Progenitor cell of endocrine pancreas (in vitro differentiated cells): Measurements from ENCODE around the gene FEM1B. TPM values are rescaled to one million over a fixed set of nuclear protein-coding genes. Genes with fewer than 3 reads are reported as not detected.

ENCODE experiments used
- DNase-seq: peaks from one replicate; pipeline ENCODE4 v3.0.0; 2021; ENCODE audit warnings: low spot score; ENCODE audit not compliant: unreplicated experiment
- H3K27ac Mint-ChIP-seq: 2 replicates; pipeline ENCODE4 v1.8.0; 2021; ENCODE audit warnings: mild to moderate bottlenecking, moderate library complexity, mixed read lengths
- H3K27me3 Mint-ChIP-seq: 2 replicates; pipeline ENCODE4 v1.8.0; 2021; ENCODE audit warnings: mixed read lengths
- H3K36me3 Mint-ChIP-seq: 2 replicates; pipeline ENCODE4 v1.8.0; 2022; ENCODE audit warnings: mixed read lengths; ENCODE audit not compliant: insufficient read depth
- H3K4me1 Mint-ChIP-seq: 2 replicates; pipeline ENCODE4 v1.8.0; 2021; ENCODE audit warnings: low read depth, mixed read lengths
- H3K4me3 Mint-ChIP-seq: 2 replicates; pipeline ENCODE4 v1.8.0; 2021; ENCODE audit warnings: low read depth, mild to moderate bottlenecking, moderate library complexity, mixed read lengths
- H3K9me3 Mint-ChIP-seq: 2 replicates; pipeline ENCODE4 v1.8.0; 2021; ENCODE audit warnings: low read depth, mixed read lengths
- CTCF ChIP-seq: fragments of 200-600 bp; sonication (generic); IDR thresholded peaks from one replicate; pipeline ENCODE4 v1.5.0; 2021; ENCODE audit warnings: antibody characterized with exemption, mild to moderate bottlenecking; ENCODE audit not compliant: unreplicated experiment
- total RNA-seq: library from RNA; stranded (reverse); gene quantifications from 2 replicates; pipeline ENCODE4 v1.2.1, GENCODE V29; 2021

The FEM1B gene
- total RNA-seq, 1 donor from 2014 or later = 45.9 TPM

- H3K36me3 Mint-ChIP-seq = no peaks in the 10 kb centered on the region
- TF ChIP-seq CTCF = no peak
- H3K9me3 Mint-ChIP-seq = no peaks in the 10 kb centered on the region
- H3K4me1 Mint-ChIP-seq = peaks cover 25% of the 10 kb centered on the region
- no peak for DNase-seq
- no peak overlapping the region for H3K27ac Mint-ChIP-seq
- no peaks in the 10 kb centered on the region for H3K27me3 Mint-ChIP-seq
- no peak overlapping the region for H3K4me3 Mint-ChIP-seq
These were observed 9.1 kb upstream of the FEM1B start for GRCh38 chr15:68268405-68268804.

GRCh38 chr15:68271854-68272471 is 5.6 kb upstream of the FEM1B start:
- peak overlapping the region; percentile 61 for H3K4me3 Mint-ChIP-seq
- TF ChIP-seq CTCF = no peak
- H3K4me1 Mint-ChIP-seq = peaks cover 35% of the 10 kb centered on the region
- H3K9me3 Mint-ChIP-seq = no peaks in the 10 kb centered on the region
- peak overlapping the region; percentile 75 for H3K27ac Mint-ChIP-seq
- no peaks in the 10 kb centered on the region for H3K36me3 Mint-ChIP-seq
- DNase-seq = no peak
- H3K27me3 Mint-ChIP-seq = no peaks in the 10 kb centered on the region

- no peak for DNase-seq
- peaks cover 38% of the 10 kb centered on the region for H3K4me1 Mint-ChIP-seq
- H3K4me3 Mint-ChIP-seq = no peak overlapping the region
- no peak for TF ChIP-seq CTCF
- H3K36me3 Mint-ChIP-seq = no peaks in the 10 kb centered on the region
- no peaks in the 10 kb centered on the region for H3K9me3 Mint-ChIP-seq
- H3K27ac Mint-ChIP-seq = peak overlapping the region; percentile 38
- H3K27me3 Mint-ChIP-seq = no peaks in the 10 kb centered on the region
These were observed 4.7 kb upstream of the FEM1B start for GRCh38 chr15:68272721-68273271.

GRCh38 chr15:68274201-68274848 is 3.2 kb upstream of the FEM1B start:
- no peak for DNase-seq
- H3K4me3 Mint-ChIP-seq = peak overlapping the region; percentile 22
- no peaks in the 10 kb centered on the region for H3K36me3 Mint-ChIP-seq
- peaks cover 46% of the 10 kb centered on the region for H3K4me1 Mint-ChIP-seq
- no peak for TF ChIP-seq CTCF
- peak overlapping the region; percentile 43 for H3K27ac Mint-ChIP-seq
- H3K9me3 Mint-ChIP-seq = no peaks in the 10 kb centered on the region
- no peaks in the 10 kb centered on the region for H3K27me3 Mint-ChIP-seq

GRCh38 chr15:68275165-68275746 is 2.3 kb upstream of the FEM1B start:
- no peak for DNase-seq
- peaks cover 2% of the 10 kb centered on the region for H3K36me3 Mint-ChIP-seq
- TF ChIP-seq CTCF = no peak
- H3K4me3 Mint-ChIP-seq = peak overlapping the region; percentile 12
- H3K4me1 Mint-ChIP-seq = peaks cover 55% of the 10 kb centered on the region
- H3K27ac Mint-ChIP-seq = peak overlapping the region; percentile 79
- no peaks in the 10 kb centered on the region for H3K27me3 Mint-ChIP-seq
- no peaks in the 10 kb centered on the region for H3K9me3 Mint-ChIP-seq
